ENCODE results near the gene CYP4F3. TPM values are rescaled to one million over a fixed set of nuclear protein-coding genes. Genes with fewer than 3 reads are reported as not detected.

The CYP4F3 gene
- total RNA-seq, 1 experiment from 2014 or later: 0.04 TPM

- no peak for TF ChIP-seq ZSCAN18 (CRISPR knock-in tag; IDR thresholded peaks at IDR 0.05)
Measured at GRCh38 chr19:15635016-15635805, 5.5 kb upstream of the CYP4F3 start (continued).

- peaks cover 42% of the 10 kb centered on the region for H3K36me3 Mint-ChIP-seq
- H3K27me3 Mint-ChIP-seq (ENCODE audit: low read depth): peaks cover 15% of the 10 kb centered on the region
- peaks cover 63% of the 10 kb centered on the region for H3K9me3 Mint-ChIP-seq
- no peak overlapping the region for H3K4me3 Mint-ChIP-seq
- no peak for DNase-seq (ENCODE audit: low spot score)
- POLR2A ChIA-PET: no interaction called here
- CTCF ChIA-PET: no interaction called here
- ATAC-seq: no peak
- no peaks in the 10 kb centered on the region for H3K4me1 Mint-ChIP-seq
- H3K27ac Mint-ChIP-seq: no peak overlapping the region
- TF ChIP-seq CTCF (IDR thresholded peaks at IDR 0.05): no peak
- TF ChIP-seq EMX1 (CRISPR knock-in tag; IDR thresholded peaks at IDR 0.05): no peak
- no peak for TF ChIP-seq ZBTB43 (CRISPR knock-in tag; IDR thresholded peaks at IDR 0.05)
- TF ChIP-seq KAT7 (CRISPR knock-in tag; IDR thresholded peaks at IDR 0.05; ENCODE audit: borderline replicate concordance): no peak
- TF ChIP-seq ATF3 (CRISPR knock-in tag; conservative IDR thresholded peaks at IDR 0.05): no peak
- no peak for TF ChIP-seq ZNF416 (CRISPR knock-in tag; IDR thresholded peaks at IDR 0.05)
- TF ChIP-seq ZSCAN18 (CRISPR knock-in tag; IDR thresholded peaks at IDR 0.05): no peak
- TF ChIP-seq FOXP4 (CRISPR knock-in tag; IDR thresholded peaks at IDR 0.05): no peak
- TF ChIP-seq FOXK1 (CRISPR knock-in tag; IDR thresholded peaks at IDR 0.05): no peak
- no peak for TF ChIP-seq HMGA2 (CRISPR knock-in tag; IDR thresholded peaks at IDR 0.05)
- TF ChIP-seq GTF2I (CRISPR knock-in tag; conservative IDR thresholded peaks at IDR 0.05): no peak
- no peak for TF ChIP-seq CREB1 (CRISPR knock-in tag; IDR thresholded peaks at IDR 0.05)
- TF ChIP-seq USF2 (CRISPR knock-in tag; IDR thresholded peaks at IDR 0.05): no peak
Measured at GRCh38 chr19:15636026-15636425, 4.7 kb upstream of the CYP4F3 start.

- CTCF ChIA-PET: no interaction called here
- H3K36me3 Mint-ChIP-seq: peaks cover 59% of the 10 kb centered on the region
- no peak for ATAC-seq
- peaks cover 15% of the 10 kb centered on the region for H3K27me3 Mint-ChIP-seq (ENCODE audit: low read depth)
- DNase-seq (ENCODE audit: low spot score): no peak
- no peak overlapping the region for H3K27ac Mint-ChIP-seq
- H3K4me1 Mint-ChIP-seq: no peaks in the 10 kb centered on the region
- H3K4me3 Mint-ChIP-seq: no peak overlapping the region
- H3K9me3 Mint-ChIP-seq: peaks cover 71% of the 10 kb centered on the region
- POLR2A ChIA-PET: no interaction called here
- TF ChIP-seq SMAD4 (CRISPR knock-in tag; IDR thresholded peaks at IDR 0.05) (no peak), STAT6 (CRISPR knock-in tag; conservative IDR thresholded peaks at IDR 0.05; ENCODE audit: low read depth) (no peak), CREM (CRISPR knock-in tag; IDR thresholded peaks at IDR 0.05) (no peak), ZNF671 (CRISPR knock-in tag; IDR thresholded peaks at IDR 0.05) (no peak), ATF2 (CRISPR knock-in tag; IDR thresholded peaks at IDR 0.05; ENCODE audit: borderline replicate concordance, low read depth) (no peak)
Measured at GRCh38 chr19:15639596-15639995, 1.1 kb upstream of the CYP4F3 start.
